Fibroblast of the conjunctiva (primary cell): ENCODE data around the gene TRIM36.

ENCODE experiments used
- DNase-seq: peaks from one replicate; pipeline ENCODE4 v3.0.0-alpha.2; 2010; ENCODE audit warnings: low read depth

Gene TRIM36

DNA sequence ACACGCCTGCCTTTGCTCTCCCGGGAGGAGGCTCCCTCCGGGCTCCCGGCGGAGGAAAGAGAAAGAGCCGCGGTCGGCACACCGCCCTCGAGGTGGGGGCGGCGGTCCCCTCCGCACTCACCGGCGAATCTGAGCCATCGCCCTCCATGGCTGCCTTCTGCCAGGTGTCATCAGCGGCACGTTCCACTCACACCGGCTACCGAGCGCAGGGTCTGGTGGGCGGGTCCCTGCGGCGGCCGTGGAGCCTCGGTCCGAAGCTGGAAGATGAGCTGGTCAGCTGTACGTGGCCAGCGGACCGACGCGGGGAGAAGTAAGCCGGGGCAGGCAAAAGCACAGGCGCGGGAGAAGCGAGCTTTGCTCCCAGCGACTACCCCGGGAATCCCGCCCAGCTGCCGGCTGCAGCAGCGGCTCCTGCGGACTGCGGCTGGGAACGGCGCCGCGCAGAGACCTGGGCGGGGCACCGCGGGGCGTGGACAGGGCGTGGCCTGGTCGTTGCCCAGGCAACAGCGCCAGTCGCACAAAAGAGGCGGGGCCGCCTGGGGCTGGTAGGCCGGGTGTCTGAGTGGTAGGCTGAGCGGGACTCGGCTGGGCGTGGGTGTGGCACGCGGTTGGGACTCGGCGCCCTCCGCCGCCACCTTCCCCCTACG, at the start of gene TRIM36:
TSS of gene TRIM36 (minus strand) at position 422 of the 647 bp plus-strand sequence. CDS start at position 148, 274 bp downstream.
- DNase-seq = peak; percentile 84

- no peak for DNase-seq
These were observed 44.8 kb upstream of the TRIM36 start for GRCh38 chr5:115214541-115214940.

DNA sequence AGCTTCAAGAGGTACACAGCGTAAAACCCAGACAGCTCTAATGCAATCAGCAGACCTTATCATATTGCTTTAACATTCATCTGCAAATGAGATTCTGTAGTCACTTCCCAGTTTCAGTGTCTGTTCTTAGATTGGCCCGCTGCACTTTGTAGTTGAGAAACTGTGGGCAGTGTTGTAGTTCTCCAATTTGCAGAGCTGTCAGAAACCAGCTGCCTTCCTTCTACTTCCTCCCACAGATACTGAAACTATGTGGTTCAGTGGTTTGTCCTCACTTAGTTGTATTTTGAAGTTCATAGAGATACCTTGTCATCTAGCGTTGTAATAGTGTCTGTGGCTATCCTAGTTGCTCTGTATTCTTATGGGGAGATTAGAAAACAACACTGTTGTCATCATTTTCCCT, 39.6 kb upstream of the TRIM36 start:
- DNase-seq = no peak

DNA sequence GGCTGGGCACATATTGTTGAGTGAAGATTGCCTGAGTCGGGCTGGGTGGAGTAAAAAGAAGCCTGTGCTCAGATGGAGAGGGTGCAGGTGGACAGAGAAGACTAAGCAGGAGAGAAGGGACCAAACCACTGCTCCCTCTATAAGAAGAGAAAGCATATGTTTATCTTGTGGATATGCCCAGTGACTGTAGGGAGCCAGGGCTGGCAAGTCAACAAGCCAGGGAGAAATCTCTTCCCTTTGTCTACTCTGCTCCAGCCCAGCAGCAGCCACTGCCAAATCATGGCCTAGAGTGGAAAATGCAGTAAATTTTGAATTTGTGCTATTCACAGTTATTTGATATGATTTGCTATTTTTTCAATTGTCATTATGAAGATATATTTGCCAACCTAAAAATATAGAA, 33.2 kb upstream of the TRIM36 start:
- no peak for DNase-seq

DNA sequence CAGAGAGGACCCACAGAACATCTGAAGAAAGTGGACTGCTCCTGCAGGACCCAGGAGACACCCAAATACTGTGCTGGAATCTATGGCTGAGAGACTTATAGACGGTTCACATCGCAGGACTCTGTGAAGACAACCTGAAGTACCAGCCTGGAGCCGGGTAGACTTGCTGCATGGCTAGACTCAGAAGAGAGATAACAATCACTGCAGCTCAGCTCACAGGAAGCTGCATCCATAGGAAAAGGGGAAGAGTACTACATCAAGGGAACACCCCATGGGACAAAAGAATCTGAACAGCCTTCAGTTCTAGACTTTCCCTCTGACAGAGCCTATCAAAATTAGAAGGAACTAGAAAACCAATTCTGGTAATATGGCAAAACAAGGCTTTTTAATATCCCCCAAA, 26.5 kb upstream of the TRIM36 start:
- DNase-seq = no peak

DNA sequence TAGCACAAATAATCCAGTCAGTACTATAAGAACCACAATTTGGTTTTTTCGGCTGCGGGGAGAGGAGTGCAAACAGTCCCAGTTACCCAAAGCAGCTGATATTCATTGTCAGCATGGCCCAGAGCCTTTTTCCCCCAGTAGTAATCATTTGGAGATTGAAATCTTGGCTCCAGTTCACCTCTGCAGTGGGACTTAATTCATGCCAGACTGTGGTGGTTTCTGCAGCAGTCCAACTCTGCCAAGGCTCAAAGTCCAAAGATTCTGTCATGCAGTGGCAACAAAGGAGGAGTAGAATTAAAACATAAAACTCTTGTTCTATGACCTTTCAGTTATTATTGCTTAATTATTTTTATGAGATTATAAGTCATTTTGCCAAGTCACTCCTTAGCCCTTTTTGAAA, 25.0 kb upstream of the TRIM36 start:
- DNase-seq = peak; percentile 53

- DNase-seq = no peak
These were observed 23.6 kb upstream of the TRIM36 start for GRCh38 chr5:115193295-115193694.

DNA sequence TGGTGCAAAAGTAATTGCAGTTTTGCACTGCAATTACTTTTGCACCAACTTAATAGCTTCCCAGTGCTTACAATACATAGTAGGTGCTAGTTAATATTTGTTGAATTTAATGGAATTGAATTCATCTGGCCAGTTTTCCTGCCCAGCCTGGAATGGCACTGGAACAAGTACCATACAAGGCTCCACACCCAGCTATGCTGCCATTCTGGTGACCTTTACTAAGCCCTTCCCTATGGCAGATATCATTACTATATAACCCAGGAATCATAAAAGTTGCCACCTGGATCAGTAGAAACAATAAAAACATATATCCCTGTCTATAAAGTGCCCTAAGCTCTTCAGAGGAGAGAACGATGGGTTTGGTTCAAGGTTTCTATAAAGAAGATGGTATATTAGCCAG, 22.4 kb upstream of the TRIM36 start:
- no peak for DNase-seq

DNA sequence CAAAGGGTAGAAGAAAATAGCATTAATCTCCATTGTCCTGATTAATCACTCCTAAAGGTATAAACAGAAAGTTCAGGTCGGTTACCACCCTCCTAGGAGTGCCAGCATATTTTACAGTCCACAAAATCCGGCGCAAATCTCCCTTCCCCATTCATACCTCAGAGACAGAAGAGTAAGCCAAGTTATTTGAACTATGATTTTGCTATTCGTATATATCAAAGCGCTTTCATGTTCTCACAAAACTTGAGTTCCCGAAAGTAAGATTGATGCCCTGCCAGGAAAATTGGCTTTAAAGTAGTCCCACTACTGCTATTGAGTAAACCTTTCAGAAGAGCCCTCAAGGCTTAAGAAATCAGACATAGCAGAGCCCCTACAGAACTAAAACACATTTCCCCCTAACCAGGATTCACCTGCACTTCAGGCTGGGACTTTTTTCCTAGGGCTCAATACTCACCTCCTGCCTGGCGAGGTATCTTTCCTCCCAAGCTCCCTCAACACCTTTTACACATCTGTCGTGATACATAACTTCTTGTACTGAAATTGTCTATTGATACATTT, 21.8 kb upstream of the TRIM36 start:
- no peak for DNase-seq

DNA sequence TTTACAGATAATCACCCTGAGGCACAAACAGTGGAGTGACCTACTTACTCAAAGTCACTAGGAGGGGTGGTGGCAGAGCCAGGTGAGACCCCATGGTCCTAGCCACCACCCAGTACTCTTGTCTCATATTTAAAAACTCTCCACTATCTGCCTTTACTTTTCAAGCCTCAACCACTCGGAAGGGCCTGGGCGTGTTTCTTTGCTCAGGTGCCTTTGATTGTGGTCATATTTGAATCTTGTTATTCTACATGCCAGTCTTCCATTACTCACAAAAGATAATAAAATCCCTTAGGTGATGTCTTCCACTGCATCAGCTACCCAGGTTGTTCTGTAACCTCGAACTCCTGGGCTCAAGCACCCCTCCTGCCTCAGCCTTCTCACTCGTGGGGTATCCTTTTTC, 20.7 kb upstream of the TRIM36 start:
- no peak for DNase-seq

DNA sequence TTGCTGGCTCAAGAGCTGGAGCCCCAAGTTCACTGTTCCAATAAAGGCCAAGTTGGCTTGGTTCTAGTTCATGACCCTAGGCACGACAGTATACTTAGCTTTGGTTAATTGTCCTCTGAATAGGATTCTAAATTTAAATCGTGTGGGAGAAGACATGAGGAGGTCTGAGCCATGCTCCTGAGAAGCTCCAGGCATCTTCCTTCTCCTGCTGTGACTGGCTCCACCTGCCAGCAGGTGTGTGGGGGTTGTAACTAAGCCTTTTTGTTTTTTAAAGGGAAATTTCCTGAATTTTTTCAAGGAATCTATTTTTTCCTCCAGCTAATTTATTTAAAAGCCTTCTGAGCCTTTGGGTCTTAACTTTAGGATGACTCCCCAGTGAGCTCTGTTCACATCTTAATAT, 20.2 kb upstream of the TRIM36 start:
- no peak for DNase-seq

GRCh38 chr5:115186794-115187193, 17.1 kb upstream of the TRIM36 start:
- DNase-seq = no peak

- no peak for DNase-seq
These were observed 15.1 kb upstream of the TRIM36 start for GRCh38 chr5:115184770-115185169.

DNA sequence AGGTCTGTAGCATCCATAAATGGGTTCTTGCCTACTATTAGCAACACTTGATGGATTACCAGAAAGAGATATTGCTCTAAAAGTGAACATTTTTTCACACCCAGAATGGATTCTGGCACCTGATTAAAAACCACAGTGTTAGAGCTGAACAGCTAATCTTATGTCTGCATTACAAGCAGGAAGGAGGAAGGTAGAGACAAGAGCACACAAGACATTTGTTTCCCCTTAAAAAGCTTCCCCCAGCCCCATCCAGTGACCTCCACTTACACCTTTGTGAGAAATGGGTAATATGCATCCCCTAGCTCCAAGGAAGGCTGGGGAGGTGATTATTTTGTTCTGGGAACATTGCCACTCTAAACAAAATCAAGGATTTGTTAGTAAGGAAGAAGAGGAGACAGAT, 12.0 kb upstream of the TRIM36 start:
- no peak for DNase-seq

DNA sequence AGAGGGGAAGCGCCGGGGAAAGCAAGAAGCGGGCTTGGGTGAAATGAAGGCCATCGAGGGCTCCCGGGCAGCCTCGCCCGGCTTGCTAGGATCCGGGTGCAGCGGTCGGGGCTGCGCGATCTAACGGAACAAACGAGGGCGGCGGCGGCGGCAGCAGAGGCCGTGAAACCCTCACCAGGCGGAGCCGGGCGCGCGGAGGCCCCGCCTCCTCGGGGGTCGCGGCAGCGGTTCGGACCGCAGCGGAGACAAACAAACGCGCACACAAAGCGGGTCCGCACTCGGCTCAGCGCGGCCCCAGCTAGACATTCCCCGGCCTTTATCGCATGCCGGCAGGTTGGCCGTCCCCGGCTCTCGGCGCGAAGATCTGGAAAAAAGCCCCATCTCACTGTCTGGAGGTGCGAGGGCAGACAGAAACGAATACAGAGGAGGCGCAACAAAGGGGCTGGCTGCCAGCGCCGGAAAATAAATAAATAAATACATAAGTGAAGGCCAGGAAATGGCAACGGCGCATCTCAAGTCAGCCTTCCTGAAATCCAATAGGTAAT, 10.5 kb upstream of the TRIM36 start:
- no peak for DNase-seq

GRCh38 chr5:115179394-115180164, 9.9 kb upstream of the TRIM36 start:
- no peak for DNase-seq

GRCh38 chr5:115179030-115179393, 9.3 kb upstream of the TRIM36 start:
- DNase-seq = no peak

DNA sequence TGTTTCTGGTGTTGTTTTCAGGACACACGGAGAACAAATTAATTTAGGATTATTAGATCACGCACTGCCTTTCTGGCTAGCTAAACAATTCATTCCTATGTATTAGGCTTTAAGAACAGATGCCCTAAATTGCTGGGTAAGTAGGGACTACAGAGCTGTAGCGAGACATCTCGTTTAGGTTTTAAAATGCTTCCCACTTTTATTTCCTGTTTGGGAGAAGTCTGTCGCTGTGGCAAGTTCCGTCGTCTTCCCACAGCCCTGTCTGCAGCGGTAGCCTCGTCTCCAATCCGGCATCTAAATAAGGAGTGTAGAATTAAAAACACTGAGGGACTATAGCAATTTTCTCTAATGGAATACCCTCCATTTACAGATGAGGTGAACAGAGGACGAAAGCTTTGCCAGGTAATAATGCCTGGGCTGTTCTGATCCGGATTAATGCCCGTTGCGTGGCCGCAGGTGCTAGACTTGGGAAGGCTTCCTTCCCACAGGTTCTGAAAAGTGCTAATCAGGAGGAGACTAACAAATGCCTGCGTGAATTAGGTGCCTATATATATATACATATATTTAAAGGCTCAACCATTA, 1.3 kb upstream of the TRIM36 start:
- DNase-seq = no peak

- no peak for DNase-seq
These were observed 623 bp upstream of the TRIM36 start for GRCh38 chr5:115170134-115170928.

DNA sequence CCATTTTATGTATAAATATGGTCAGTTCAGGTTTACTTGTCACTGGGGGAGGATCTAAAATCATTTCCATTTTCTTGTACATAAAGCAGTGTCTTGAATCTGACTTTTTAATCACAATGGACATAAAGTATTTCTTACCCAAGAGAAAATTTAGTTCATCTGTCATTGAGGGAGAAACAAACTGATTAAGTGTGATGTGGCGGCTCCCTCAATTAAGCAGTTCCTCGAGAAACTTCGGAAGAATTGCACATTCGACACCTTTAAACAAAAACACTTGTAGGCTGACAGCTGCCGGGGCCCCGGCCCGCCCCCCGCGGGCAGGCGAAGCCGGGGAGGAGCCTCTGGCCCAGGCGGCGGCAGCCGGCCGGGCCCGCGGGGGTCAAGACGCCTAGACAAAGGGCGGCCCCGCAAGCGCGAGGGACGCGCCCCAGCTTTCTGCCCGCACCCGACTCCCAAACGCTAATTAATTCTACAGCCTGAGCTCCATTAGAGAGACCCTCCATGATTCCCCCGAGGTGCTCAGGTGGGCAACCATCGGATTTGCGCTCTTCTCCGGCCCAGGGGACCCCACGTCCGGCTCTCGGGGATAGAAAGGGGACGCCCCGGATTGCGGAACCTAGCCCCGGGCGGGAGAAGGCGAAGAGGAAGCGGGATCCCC, 750 bp downstream of the TRIM36 start:
- no peak for DNase-seq

- no peak for DNase-seq
These were observed 2.8 kb downstream of the TRIM36 start for GRCh38 chr5:115166744-115167393.
